Measurements from ENCODE around the gene MRPS27.
A peak's percentile ranks its signal among the peaks of the same experiment; 100 is the strongest.
"Not testable (repeated sequence)": the region's sequence is repeated elsewhere in the genome, so short reads cannot be mapped to it uniquely, and the experiment has no call there.

MRPS27 gene

DNA sequence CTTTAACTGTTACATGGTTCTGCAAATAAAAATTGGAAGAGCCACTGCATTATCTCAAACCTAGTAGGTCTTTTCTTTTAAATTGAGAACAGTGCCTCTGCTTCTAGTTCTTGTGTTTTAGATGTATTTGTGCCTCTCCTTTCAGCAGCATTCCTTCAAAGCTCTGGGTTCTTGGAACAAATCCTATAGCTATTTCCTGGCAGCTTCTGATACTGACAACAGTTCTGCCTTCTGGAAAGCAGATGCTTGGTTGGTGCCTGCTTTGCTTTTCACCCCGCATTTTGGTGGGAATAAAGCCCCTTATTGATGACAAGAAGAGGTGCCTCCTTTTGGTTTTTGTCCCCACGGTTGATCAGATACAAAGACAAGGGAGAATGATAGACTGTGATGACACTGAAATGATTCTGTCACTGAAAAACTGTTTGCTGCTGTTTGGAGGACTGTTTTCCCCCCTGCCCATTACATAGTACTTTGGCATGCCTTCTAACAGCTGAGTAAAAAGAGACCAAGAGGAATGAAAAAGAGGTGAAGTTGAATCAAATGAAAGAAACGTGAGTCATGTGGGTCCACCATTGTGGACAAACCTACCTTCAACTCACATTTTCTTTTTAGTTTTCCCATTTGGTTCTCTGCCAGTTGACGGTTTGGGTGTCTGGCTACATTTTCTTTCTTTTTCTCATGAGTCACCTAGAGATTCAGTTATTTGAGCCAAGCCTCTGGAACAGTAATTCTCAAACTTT is 5.7 kb upstream of the MRPS27 start:
- DNase-seq, result no peak

DNA sequence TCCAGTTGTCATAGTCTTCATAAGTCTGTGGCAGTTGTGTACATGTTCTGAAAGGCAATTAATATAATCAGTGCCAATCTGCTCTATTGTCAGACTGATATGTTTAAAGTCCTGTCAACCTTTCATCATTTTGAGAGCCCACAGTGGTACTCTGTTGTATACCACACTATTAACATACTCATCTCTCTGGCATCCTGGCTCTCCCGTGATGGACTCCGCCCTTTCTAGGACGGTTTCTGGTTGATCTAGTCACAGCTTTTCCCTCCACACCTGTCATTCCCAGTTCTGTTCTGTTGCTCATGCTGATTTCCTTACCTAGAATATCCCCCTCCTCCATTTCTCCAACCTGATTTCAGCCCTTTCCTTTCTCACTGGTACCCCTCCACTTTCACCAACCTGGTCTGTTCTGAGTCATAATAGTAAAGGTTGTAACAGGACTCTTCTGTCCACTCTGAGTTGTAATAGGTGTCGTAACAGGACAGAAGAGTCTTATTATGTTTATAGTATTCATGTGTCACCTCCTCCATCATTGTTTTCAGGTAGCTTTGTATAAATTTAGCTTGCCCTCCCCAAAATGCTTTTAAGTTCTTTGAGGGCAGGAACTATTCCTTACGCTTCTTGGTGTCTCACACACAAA is 4.3 kb upstream of the MRPS27 start:
- no peak for DNase-seq

GRCh38 chr5:72319435-72319975 is 535 bp downstream of the MRPS27 start:
- DNase-seq, result not testable (repeated sequence)

- peak; percentile 47 for DNase-seq
These were observed 5.4 kb downstream of the MRPS27 start for GRCh38 chr5:72314571-72315172.

DNA sequence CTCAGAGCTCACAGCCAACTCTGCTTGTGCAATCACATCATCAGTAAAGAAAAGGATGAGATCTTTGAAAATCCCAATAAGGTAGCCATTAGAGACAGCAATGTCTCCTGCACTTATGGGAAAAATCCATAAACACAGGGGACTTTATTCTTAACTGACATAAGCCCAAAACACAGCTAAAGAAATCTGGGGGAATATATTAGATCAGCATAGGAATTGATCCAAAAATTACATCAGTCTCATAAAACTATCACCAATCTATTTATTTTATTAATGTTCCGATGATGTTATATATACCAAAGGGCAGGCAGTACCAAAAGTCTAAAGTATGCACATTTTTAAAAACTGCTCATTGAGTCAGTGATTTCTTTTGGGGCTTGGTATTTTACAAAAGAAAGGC is 6.9 kb downstream of the MRPS27 start:
- DNase-seq, result no peak

DNA sequence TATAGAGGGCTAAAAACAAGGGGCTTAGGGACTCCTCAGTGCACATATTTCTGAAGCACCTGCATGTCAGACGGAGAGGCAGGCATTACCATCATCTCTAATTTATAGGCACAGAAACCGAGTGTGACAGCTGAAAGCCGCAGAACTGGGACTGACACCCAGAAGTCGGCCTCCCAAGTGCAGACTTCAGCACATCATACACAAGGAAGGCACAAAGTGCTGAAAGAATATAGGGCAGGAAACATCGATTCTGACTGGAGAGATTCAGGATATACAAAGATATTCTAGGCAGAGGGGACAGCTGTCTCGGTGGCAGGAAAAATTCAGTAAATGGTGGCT is 11.2 kb downstream of the MRPS27 start:
- no peak for DNase-seq

GRCh38 chr5:72307968-72308852 is 11.8 kb downstream of the MRPS27 start:
- peak; percentile 90 for DNase-seq

- no peak for DNase-seq
These were observed 12.5 kb downstream of the MRPS27 start for GRCh38 chr5:72307573-72307967.

- DNase-seq, result no peak
These were observed 14.6 kb downstream of the MRPS27 start for GRCh38 chr5:72305194-72306142.

DNA sequence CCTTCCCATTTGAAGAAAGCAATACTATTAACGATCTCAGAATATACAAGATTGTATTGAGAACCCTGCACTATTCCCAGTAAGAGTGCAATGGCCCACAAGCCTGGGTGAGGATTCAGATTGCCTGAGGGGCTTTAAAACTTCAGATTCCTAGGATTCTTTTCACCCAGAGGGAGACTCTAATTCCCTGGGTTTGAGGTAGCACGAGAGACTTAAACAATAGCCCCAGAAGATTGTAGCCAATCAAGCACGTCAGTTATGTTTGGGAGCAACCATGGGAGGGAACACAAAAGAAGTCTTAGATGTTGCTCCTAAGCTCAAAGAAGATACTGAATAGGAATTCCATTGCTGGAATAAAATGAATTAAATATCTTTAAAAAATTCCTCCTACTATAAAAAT is 17.9 kb downstream of the MRPS27 start:
- no peak for DNase-seq

DNA sequence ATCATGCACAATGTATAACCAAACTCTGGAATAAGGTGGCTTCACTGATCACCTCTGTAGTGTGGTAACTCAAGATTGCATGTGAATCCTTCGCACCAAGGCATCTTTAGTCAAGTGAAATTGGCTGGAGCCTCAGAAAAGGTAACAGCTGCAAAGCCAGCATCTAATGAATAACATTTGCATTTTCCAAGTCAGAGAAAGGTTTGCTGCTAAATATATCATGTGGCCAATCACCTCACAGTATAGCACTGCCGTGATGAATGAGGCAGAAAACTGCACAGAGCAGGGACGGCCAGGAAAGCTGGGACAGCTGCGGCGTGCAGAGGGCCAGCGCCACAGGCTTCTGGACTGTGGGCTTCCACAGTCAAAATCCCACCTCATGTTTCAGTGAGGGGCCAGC is 18.5 kb downstream of the MRPS27 start:
- no peak for DNase-seq

DNA sequence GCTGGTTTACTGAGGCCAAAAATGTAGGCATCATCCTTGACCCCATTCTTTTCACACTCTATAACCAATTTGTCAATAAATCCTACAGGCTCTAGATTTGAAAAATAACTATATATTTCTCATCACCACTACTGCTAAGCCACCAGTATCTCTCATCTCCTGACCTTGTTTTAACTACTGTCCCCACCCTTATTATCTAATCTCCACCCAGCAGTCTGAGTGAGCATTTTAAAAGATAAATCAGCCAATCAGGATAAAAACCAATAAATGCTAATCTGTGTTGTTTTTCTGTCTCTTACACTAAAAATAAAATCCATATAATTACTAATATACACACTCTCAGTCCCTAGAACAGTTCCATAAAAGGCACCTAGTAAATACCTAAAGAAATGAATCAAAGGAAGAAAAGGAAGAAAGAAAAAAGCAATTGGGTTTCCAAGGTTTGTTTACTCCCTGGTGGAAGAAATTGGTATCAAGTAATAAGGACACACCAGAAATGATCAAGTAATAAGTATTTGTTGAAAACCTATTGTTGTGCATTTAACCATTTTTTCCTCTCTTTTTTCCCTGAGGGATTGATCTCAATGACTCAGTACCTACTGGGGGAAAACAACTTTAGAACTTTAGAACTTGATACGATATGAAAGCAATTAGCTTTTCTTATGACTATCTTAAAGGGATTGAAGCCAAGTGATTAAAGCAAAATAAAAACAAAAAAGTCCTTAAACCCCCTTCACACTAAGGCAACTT is 19.3 kb downstream of the MRPS27 start:
- no peak for DNase-seq

DNA sequence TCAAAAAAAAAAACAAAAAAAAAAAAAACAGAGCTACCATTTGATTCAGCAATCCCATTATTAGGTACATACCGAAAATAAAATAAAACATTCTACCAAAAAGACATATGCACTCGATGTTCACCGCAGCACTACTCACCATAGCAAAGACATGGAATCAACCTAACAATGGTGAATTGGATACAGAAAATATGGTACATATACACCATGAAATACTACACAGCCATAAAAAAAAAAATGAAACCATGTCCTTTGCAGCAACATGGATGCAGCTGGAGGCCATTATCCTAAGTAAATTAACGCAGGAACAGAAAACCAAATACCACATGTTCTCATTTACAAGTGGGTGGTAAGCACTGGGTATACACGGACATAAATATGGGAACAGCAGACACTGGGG is 21.3 kb downstream of the MRPS27 start:
- DNase-seq, result no peak

GRCh38 chr5:72298136-72298535 is 21.9 kb downstream of the MRPS27 start:
- not testable (repeated sequence) for DNase-seq

DNA sequence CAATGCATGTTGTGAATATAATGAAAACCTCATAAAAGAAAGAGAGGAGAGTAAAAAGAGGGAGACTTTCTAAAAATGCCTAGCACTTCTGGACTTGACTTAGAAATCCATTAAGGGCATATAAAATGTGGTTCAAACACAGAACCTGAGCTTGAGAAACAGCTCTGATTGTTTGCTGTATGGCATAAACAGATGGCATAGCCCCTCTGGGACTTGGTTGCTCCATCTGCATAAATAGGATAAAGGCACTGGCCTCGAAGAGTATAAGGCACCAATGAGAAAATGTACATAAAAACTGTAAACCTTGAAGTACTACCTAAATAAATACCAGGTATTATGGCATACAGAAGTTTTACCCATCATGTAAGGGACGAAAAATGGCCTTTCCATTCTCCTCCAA is 23.8 kb downstream of the MRPS27 start:
- no peak for DNase-seq

DNA sequence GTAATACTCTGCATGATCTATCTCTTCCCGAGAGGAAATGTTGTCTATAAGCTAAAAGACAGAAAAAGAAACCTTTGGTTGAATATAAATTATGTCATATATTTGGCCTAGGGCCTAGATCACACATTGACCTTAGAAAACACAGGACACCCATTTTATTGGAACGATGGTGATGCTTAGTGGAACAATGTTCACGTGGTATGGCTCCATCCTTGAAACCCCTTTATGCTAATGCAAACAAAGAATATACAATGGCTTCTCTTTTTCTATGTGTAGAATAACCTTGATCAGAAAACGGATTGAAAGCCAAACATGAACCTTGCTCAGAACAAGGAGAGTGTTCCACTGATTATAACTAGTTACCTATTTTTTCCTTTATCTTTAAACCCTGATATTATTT is 24.5 kb downstream of the MRPS27 start:
- no peak for DNase-seq

DNA sequence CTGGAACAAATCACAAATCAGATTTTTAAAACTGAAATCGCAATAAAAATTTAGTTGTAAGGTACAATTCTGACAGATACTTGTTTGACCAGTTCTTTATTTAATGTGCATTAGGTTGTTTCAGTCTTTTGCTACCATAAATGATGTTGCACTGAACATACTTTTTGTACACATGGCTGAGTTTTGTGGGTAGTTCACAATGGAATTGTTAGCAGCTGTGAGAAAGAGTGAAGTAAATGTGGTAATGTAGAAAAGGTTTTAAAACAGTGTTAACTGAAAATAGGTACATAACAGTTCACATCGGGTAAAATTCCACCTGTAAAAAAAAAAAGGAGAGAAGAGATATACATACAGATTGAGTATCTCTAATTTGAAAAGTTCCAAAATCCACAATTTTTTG is 25.6 kb downstream of the MRPS27 start:
- DNase-seq, result no peak

GRCh38 chr5:72293495-72294055 is 26.5 kb downstream of the MRPS27 start:
- DNase-seq, result no peak

- DNase-seq, result no peak
These were observed 27.6 kb downstream of the MRPS27 start for GRCh38 chr5:72292411-72292810.

DNA sequence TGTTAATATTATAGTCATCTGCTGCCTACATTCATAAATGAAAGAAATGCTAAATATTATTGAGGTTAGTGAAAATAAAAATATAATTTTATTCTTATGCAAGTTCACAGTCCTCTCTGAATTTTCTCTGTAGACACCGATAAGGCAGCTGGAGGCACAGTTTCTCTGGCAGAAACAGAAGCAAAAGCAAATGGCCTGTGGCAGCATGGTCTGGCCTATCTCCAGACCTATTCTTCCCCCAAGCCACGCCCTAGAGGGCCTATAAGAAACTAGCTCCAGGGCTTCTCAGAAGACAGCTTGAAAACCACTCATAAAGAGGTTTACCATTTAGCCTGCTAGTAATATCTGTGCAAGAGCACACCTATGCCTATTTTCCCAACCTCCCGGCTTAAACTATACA is 28.4 kb downstream of the MRPS27 start:
- DNase-seq, result no peak
